Measurements from ENCODE around the gene MYO18B. TPM values are rescaled to one million over a fixed set of nuclear protein-coding genes. Genes with fewer than 3 reads are reported as not detected.

Gene MYO18B
- total and polyA plus RNA-seq, 7 donors, result 79.3 to 434 (median 273) TPM

- no peaks in the 10 kb centered on the region for H3K9me3 ChIP-seq
- no peak overlapping the region for H3K27ac ChIP-seq
- intact Hi-C loops (cut with DNase I), result no loop called here
- H3K4me3 ChIP-seq, result no peak overlapping the region
- ATAC-seq (peak in 1 of 4 donors; percentile 7), DNase-seq (no peak)
- no peaks in the 10 kb centered on the region for H3K4me1 ChIP-seq
- H3K36me3 ChIP-seq (ENCODE audit: insufficient read depth in 1 of 2, low read depth in 1 of 2), result peaks cover 0 to 31% of the 10 kb centered on the region in 2 donors
- TF ChIP-seq CTCF (IDR thresholded peaks at IDR 0.05), result no peak
- no peaks in the 10 kb centered on the region for H3K27me3 ChIP-seq (ENCODE audit: insufficient read depth in 3 of 3, low read length in 2 of 3)
- WGBS, 3 donors, result 87 to 90% (median 88%) methylated on average over 3 of the region's 3 CpGs
Observed at GRCh38 chr22:26035523-26035922, 293.5 kb downstream of the MYO18B start.

- no peak for TF ChIP-seq CTCF (IDR thresholded peaks at IDR 0.05)
- H3K9me3 ChIP-seq, result no peaks in the 10 kb centered on the region
- no peak overlapping the region for H3K4me3 ChIP-seq
- H3K27ac ChIP-seq, result no peak overlapping the region
- H3K27me3 ChIP-seq (ENCODE audit: insufficient read depth in 3 of 3, low read length in 2 of 3), result no peaks in the 10 kb centered on the region
- 39 to 45% (median 41%) methylated on average over 4 of the region's 4 CpGs for WGBS, 3 donors
- intact Hi-C loops (cut with DNase I), result no loop called here
- no peak for DNase-seq
- ATAC-seq, result no peak
- peaks cover 0 to 12% of the 10 kb centered on the region in 2 donors for H3K36me3 ChIP-seq (ENCODE audit: insufficient read depth in 1 of 2, low read depth in 1 of 2)
- peaks cover 18% of the 10 kb centered on the region for H3K4me1 ChIP-seq
Observed at GRCh38 chr22:26038365-26038764, 296.4 kb downstream of the MYO18B start.

- DNase-seq (peak in 1 of 2 donors; percentile 56), ATAC-seq (peak; percentile 34 to 45 (median 39))
- H3K9me3 ChIP-seq, result no peaks in the 10 kb centered on the region
- WGBS, 3 donors, result 64 to 83% (median 71%) methylated on average over 4 of the region's 4 CpGs
- H3K4me3 ChIP-seq, result no peak overlapping the region
- intact Hi-C loops (cut with DNase I), result no loop called here
- no peak overlapping the region for H3K27ac ChIP-seq
- H3K4me1 ChIP-seq, result peaks cover 18% of the 10 kb centered on the region
- TF ChIP-seq CTCF (IDR thresholded peaks at IDR 0.05), result no peak
- H3K36me3 ChIP-seq (ENCODE audit: insufficient read depth in 1 of 2, low read depth in 1 of 2), result peaks cover 2 to 3% of the 10 kb centered on the region in 2 donors
- H3K27me3 ChIP-seq (ENCODE audit: insufficient read depth in 3 of 3, low read length in 2 of 3), result no peaks in the 10 kb centered on the region
Observed at GRCh38 chr22:26041931-26042330, 299.9 kb downstream of the MYO18B start.

GRCh38 chr22:26043031-26043430 lies 301.0 kb downstream of the MYO18B start:
- no peaks in the 10 kb centered on the region for H3K9me3 ChIP-seq
- peak in 3 of 4 donors; percentile 44 to 49 (median 45) for ATAC-seq

More at GRCh38 chr22:26043031-26043430, 301.0 kb downstream of the MYO18B start:
- no peak overlapping the region for H3K4me3 ChIP-seq
- peaks cover 18% of the 10 kb centered on the region for H3K4me1 ChIP-seq
- DNase-seq, result no peak
- 60 to 68% (median 61%) methylated on average over 2 of the region's 2 CpGs for WGBS, 3 donors
- H3K27me3 ChIP-seq (ENCODE audit: insufficient read depth in 3 of 3, low read length in 2 of 3), result no peaks in the 10 kb centered on the region
- peak overlapping the region; percentile 58 for H3K27ac ChIP-seq
- H3K36me3 ChIP-seq (ENCODE audit: insufficient read depth in 1 of 2, low read depth in 1 of 2), result peaks cover 2 to 3% of the 10 kb centered on the region in 2 donors
- no peak for TF ChIP-seq CTCF (IDR thresholded peaks at IDR 0.05)
- intact Hi-C loops (cut with DNase I), result no loop called here

Measured in psoas muscle (tissue), 8 donors.